ENCODE measurements around the gene KIF26B.

Gene KIF26B

GRCh38 chr1:245205864-245206263 is 51.1 kb downstream of the KIF26B start:
- Histone ChIP-seq H3K36me3 (ENCODE audit: control insufficient read depth, insufficient read depth, low read length) (no peaks in the 10 kb centered on the region), H3K4me1 (ENCODE audit: control insufficient read depth, insufficient read depth, low read length) (no peaks in the 10 kb centered on the region), H3K9ac (ENCODE audit: low read length) (no peak overlapping the region), H3K27me3 (ENCODE audit: control insufficient read depth, insufficient read depth, low read length) (no peaks in the 10 kb centered on the region), H3K27ac (ENCODE audit: low read depth, low read length) (no peak overlapping the region), H3K4me3 (ENCODE audit: low read length) (no peak overlapping the region)

GRCh38 chr1:245207056-245207638 is 52.4 kb downstream of the KIF26B start:
- Histone ChIP-seq H3K36me3 (ENCODE audit: control insufficient read depth, insufficient read depth, low read length) (no peaks in the 10 kb centered on the region), H3K4me3 (ENCODE audit: low read length) (no peak overlapping the region), H3K9ac (ENCODE audit: low read length) (no peak overlapping the region), H3K4me1 (ENCODE audit: control insufficient read depth, insufficient read depth, low read length) (no peaks in the 10 kb centered on the region), H3K27ac (ENCODE audit: low read depth, low read length) (no peak overlapping the region), H3K27me3 (ENCODE audit: control insufficient read depth, insufficient read depth, low read length) (no peaks in the 10 kb centered on the region)

GRCh38 chr1:245207801-245208200 is 53.0 kb downstream of the KIF26B start:
- Histone ChIP-seq H3K4me1 (ENCODE audit: control insufficient read depth, insufficient read depth, low read length) (no peaks in the 10 kb centered on the region), H3K27ac (ENCODE audit: low read depth, low read length) (no peak overlapping the region)

GRCh38 chr1:245209658-245210435 is 55.1 kb downstream of the KIF26B start:
- Histone ChIP-seq H3K27ac (ENCODE audit: low read depth, low read length) (no peak overlapping the region), H3K4me1 (ENCODE audit: control insufficient read depth, insufficient read depth, low read length) (no peaks in the 10 kb centered on the region), H3K27me3 (ENCODE audit: control insufficient read depth, insufficient read depth, low read length) (no peaks in the 10 kb centered on the region), H3K9ac (ENCODE audit: low read length) (no peak overlapping the region), H3K36me3 (ENCODE audit: control insufficient read depth, insufficient read depth, low read length) (no peaks in the 10 kb centered on the region), H3K4me3 (ENCODE audit: low read length) (no peak overlapping the region)

More at GRCh38 chr1:245207801-245208200, 53.0 kb downstream of the KIF26B start:
- H3K36me3 ChIP-seq (ENCODE audit: control insufficient read depth, insufficient read depth, low read length), result no peaks in the 10 kb centered on the region
- H3K4me3 ChIP-seq (ENCODE audit: low read length), result no peak overlapping the region
- no peak overlapping the region for H3K9ac ChIP-seq (ENCODE audit: low read length)
- H3K27me3 ChIP-seq (ENCODE audit: control insufficient read depth, insufficient read depth, low read length), result no peaks in the 10 kb centered on the region

- no peak overlapping the region for H3K27ac ChIP-seq (ENCODE audit: low read depth, low read length)
- no peaks in the 10 kb centered on the region for H3K4me1 ChIP-seq (ENCODE audit: control insufficient read depth, insufficient read depth, low read length)
- H3K36me3 ChIP-seq (ENCODE audit: control insufficient read depth, insufficient read depth, low read length), result no peaks in the 10 kb centered on the region
- no peaks in the 10 kb centered on the region for H3K27me3 ChIP-seq (ENCODE audit: control insufficient read depth, insufficient read depth, low read length)
- H3K4me3 ChIP-seq (ENCODE audit: low read length), result no peak overlapping the region
- no peak overlapping the region for H3K9ac ChIP-seq (ENCODE audit: low read length)
These were observed 56.4 kb downstream of the KIF26B start for GRCh38 chr1:245211035-245211749.

GRCh38 chr1:245211761-245212160 is 57.0 kb downstream of the KIF26B start:
- H3K36me3 ChIP-seq (ENCODE audit: control insufficient read depth, insufficient read depth, low read length), result no peaks in the 10 kb centered on the region
- no peaks in the 10 kb centered on the region for H3K27me3 ChIP-seq (ENCODE audit: control insufficient read depth, insufficient read depth, low read length)
- no peak overlapping the region for H3K27ac ChIP-seq (ENCODE audit: low read depth, low read length)
- no peak overlapping the region for H3K4me3 ChIP-seq (ENCODE audit: low read length)
- H3K9ac ChIP-seq (ENCODE audit: low read length), result no peak overlapping the region
- H3K4me1 ChIP-seq (ENCODE audit: control insufficient read depth, insufficient read depth, low read length), result peaks cover 5% of the 10 kb centered on the region

GRCh38 chr1:245212221-245212710 is 57.5 kb downstream of the KIF26B start:
- Histone ChIP-seq H3K36me3 (ENCODE audit: control insufficient read depth, insufficient read depth, low read length) (no peaks in the 10 kb centered on the region), H3K4me3 (ENCODE audit: low read length) (no peak overlapping the region), H3K4me1 (ENCODE audit: control insufficient read depth, insufficient read depth, low read length) (peaks cover 5% of the 10 kb centered on the region), H3K27ac (ENCODE audit: low read depth, low read length) (no peak overlapping the region), H3K9ac (ENCODE audit: low read length) (no peak overlapping the region), H3K27me3 (ENCODE audit: control insufficient read depth, insufficient read depth, low read length) (no peaks in the 10 kb centered on the region)

- H3K4me1 ChIP-seq (ENCODE audit: control insufficient read depth, insufficient read depth, low read length), result peaks cover 5% of the 10 kb centered on the region
- no peak overlapping the region for H3K4me3 ChIP-seq (ENCODE audit: low read length)
- no peak overlapping the region for H3K9ac ChIP-seq (ENCODE audit: low read length)
- no peaks in the 10 kb centered on the region for H3K27me3 ChIP-seq (ENCODE audit: control insufficient read depth, insufficient read depth, low read length)
- H3K27ac ChIP-seq (ENCODE audit: low read depth, low read length), result no peak overlapping the region
- no peaks in the 10 kb centered on the region for H3K36me3 ChIP-seq (ENCODE audit: control insufficient read depth, insufficient read depth, low read length)
These were observed 58.5 kb downstream of the KIF26B start for GRCh38 chr1:245213066-245213831.

- Histone ChIP-seq H3K9ac (ENCODE audit: low read length) (no peak overlapping the region), H3K4me1 (ENCODE audit: control insufficient read depth, insufficient read depth, low read length) (peaks cover 5% of the 10 kb centered on the region), H3K36me3 (ENCODE audit: control insufficient read depth, insufficient read depth, low read length) (no peaks in the 10 kb centered on the region), H3K27ac (ENCODE audit: low read depth, low read length) (no peak overlapping the region), H3K27me3 (ENCODE audit: control insufficient read depth, insufficient read depth, low read length) (no peaks in the 10 kb centered on the region), H3K4me3 (ENCODE audit: low read length) (no peak overlapping the region)
These were observed 60.3 kb downstream of the KIF26B start for GRCh38 chr1:245215071-245215470.

- Histone ChIP-seq H3K4me1 (ENCODE audit: control insufficient read depth, insufficient read depth, low read length) (peaks cover 5% of the 10 kb centered on the region), H3K36me3 (ENCODE audit: control insufficient read depth, insufficient read depth, low read length) (no peaks in the 10 kb centered on the region), H3K4me3 (ENCODE audit: low read length) (peak overlapping the region; percentile 9), H3K9ac (ENCODE audit: low read length) (no peak overlapping the region), H3K27ac (ENCODE audit: low read depth, low read length) (no peak overlapping the region), H3K27me3 (ENCODE audit: control insufficient read depth, insufficient read depth, low read length) (no peaks in the 10 kb centered on the region)
These were observed 61.8 kb downstream of the KIF26B start for GRCh38 chr1:245216366-245217115.

GRCh38 chr1:245217853-245218608 is 63.2 kb downstream of the KIF26B start:
- no peak overlapping the region for H3K27ac ChIP-seq (ENCODE audit: low read depth, low read length)
- H3K27me3 ChIP-seq (ENCODE audit: control insufficient read depth, insufficient read depth, low read length), result no peaks in the 10 kb centered on the region
- peaks cover 5% of the 10 kb centered on the region for H3K4me1 ChIP-seq (ENCODE audit: control insufficient read depth, insufficient read depth, low read length)
- no peaks in the 10 kb centered on the region for H3K36me3 ChIP-seq (ENCODE audit: control insufficient read depth, insufficient read depth, low read length)
- no peak overlapping the region for H3K4me3 ChIP-seq (ENCODE audit: low read length)
- H3K9ac ChIP-seq (ENCODE audit: low read length), result no peak overlapping the region
